GM08714 (cell line): ENCODE results near the gene EFHD2.
"Not testable (repeated sequence)": the region's sequence is repeated elsewhere in the genome, so short reads cannot be mapped to it uniquely, and the experiment has no call there.

Source experiments
- H3K4me3 ChIP-seq: fragments of 200-500 bp; sonication (Bioruptor generic); 2 replicates; pipeline ENCODE4 v1.5.1; 2014; ENCODE audit warnings: mild to moderate bottlenecking, low read length, inconsistent platforms
- ZNF274 ChIP-seq: IDR thresholded peaks from 2 replicates; pipeline ENCODE4 v1.6.1; 2012; ENCODE audit warnings: mild to moderate bottlenecking, low read depth, low read length

Gene EFHD2

GRCh38 chr1:15454256-15454655 is 44.6 kb downstream of the EFHD2 start:
- no peak overlapping the region for H3K4me3 ChIP-seq
- no peak for TF ChIP-seq ZNF274

DNA sequence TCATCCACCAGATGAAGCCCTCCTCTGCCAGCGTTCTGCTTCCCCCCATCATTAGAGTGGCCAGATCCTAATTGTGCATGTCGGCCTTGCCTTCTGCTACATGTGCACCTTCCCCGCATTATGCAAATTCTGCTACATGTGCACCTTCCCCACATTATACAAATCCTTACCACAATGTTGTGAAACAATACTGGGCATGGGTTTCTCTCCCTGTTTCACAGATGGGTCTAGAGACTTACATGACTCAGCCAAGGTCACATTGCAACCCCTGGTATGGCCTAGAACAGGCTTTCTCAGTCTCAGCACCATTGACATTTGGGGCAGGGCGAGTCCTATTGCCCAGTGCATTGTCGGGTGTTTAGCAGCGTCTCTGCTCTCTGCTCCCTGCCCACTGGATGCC is 45.8 kb downstream of the EFHD2 start:
- no peak for TF ChIP-seq ZNF274

GRCh38 chr1:15456313-15456954 is 46.7 kb downstream of the EFHD2 start, which contains the start of gene CELA2A:
Gene CELA2A (plus strand): TSS chr1:15456732. CDS start chr1:15456754, 22 bp downstream.
- no peak for TF ChIP-seq ZNF274
- H3K4me3 ChIP-seq: no peak within 1 kb of the TSS

More for the DNA sequence above, 45.8 kb downstream of the EFHD2 start:
- no peak overlapping the region for H3K4me3 ChIP-seq

DNA sequence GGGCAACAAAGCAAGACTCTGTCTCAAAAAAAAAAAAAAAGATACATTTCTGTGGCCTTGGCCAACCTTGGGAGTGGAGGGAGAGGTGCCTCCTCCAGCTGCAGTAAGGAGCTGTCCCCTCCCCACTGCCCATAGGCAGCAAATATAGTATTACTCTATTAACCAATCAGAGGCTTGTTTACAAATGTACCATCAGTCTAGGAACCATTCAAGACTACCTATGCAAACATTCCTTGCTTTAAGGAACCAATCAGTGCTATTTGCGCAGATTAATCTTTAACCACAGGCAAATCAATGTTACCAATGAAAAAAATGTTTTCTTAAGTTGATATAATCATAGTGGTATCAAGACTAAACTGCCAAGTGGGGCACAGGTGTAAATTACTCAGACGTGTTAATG is 47.9 kb downstream of the EFHD2 start:
- no peak overlapping the region for H3K4me3 ChIP-seq
- no peak for TF ChIP-seq ZNF274

DNA sequence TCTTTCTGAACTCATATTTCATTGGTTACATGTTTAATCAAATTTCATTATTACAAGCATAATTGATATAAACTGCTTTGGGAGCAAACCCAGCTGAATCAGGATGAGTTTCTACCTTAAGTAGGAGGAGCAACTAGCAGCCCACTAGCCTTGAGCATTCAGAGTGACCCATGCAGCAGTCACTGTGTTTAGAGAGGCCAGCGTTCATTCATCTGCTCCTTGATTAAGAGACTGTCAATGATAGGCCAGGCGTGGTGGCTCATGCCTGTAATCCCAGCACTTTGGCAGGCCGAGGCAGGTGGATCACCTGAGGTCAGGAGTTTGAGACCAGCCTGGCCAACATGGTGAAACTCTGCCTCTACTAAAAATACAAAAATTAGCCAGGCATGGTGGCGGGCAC is 48.7 kb downstream of the EFHD2 start:
- not testable (repeated sequence) for H3K4me3 ChIP-seq

GRCh38 chr1:15459771-15460707 is 50.4 kb downstream of the EFHD2 start:
- no peak overlapping the region for H3K4me3 ChIP-seq
- TF ChIP-seq ZNF274: no peak

GRCh38 chr1:15460708-15461095 is 51.0 kb downstream of the EFHD2 start:
- TF ChIP-seq ZNF274: no peak
- no peak overlapping the region for H3K4me3 ChIP-seq

DNA sequence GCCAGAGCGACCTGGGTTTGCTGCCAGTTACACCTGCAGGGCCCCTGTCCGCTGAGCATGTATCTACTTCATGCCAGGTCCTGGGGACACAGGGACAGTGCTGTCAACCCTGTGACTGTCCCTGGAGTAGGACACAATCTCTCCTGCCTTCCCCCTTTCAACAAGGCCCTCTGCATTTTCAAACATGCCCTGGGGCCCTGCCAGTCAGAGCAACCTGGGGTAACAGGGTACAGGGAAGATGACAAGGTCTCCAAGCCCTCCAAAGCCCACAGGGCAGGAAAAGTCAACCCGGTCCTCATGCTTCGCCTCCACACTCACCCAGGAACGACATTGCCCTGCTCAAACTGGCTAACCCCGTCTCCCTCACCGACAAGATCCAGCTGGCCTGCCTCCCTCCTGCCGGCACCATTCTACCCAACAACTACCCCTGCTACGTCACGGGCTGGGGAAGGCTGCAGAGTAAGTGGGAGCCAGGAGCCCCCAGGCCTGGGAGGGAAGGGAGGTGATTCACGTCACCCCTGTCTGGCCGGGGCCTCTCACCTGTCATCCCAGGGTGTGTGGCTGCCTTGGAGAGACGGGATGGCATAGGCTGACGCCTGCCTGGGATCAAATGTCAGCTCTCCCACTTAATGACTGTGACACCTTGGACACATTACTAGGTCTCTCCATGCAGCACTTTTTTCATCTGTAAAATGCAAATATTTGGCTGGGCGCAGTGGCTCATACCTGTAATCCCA is 53.5 kb downstream of the EFHD2 start:
- not testable (repeated sequence) for H3K4me3 ChIP-seq

DNA sequence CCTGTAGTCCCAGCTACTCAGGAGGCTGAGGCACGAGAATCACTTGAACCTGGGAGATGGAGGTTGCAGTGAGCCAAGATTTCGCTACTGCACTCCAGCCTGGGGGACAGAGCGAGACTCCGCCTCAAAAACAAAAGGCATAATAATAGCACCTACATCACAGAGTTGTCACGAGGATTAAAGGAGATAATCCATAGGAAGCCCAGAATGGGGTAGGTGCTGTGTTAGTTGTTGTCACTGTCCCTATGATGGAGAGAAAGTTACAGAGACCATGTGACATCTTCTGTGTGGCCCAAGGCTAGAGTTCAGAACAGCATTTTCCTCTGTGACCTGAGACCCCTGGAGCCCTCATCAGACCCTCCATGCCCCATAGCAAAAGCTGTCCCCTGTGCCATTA is 54.2 kb downstream of the EFHD2 start:
- H3K4me3 ChIP-seq: not testable (repeated sequence)

GRCh38 chr1:15465674-15466073 is 56.0 kb downstream of the EFHD2 start:
- no peak overlapping the region for H3K4me3 ChIP-seq

GRCh38 chr1:15466955-15467625 is 57.4 kb downstream of the EFHD2 start:
- H3K4me3 ChIP-seq: not testable (repeated sequence)

More at GRCh38 chr1:15465674-15466073, 56.0 kb downstream of the EFHD2 start:
- no peak for TF ChIP-seq ZNF274

DNA sequence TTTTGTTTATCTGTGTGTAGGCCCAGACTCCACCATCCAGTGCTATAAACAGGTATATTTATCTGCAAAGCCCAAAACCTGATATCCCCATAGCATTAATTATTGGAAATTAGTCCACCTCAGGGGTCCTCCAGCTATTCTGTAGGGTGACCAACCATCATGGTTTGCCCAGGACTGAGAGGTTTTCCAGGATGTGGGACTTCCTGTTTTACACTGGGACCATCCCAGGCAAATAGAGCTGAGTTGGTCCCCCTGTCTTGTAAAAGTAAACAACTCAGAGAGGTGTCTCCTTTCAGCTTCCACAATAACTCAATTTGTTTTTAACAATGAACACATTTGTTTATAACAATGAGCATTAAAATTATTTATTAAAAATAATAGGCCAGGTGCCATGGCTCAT is 58.5 kb downstream of the EFHD2 start:
- TF ChIP-seq ZNF274: no peak
- no peak overlapping the region for H3K4me3 ChIP-seq

DNA sequence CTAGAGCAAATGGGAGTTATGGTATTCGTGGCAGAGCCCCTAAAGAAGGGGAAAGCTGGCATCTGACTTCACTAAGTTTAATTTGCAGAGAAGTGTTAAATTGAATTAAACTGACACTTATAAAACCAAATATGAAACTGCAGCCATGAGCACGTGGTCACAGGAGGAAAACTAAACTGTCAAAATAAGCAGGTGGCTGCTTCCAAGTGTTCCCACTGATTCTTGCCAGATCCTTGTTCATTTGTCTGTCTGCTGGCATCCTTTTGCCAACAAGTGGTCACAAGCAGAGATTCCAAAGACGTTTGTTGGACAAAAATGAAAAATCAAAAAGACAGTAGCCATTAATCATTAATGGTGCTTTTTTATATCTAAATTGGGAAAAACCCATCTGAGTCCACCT is 59.7 kb downstream of the EFHD2 start:
- no peak for TF ChIP-seq ZNF274
- H3K4me3 ChIP-seq: no peak overlapping the region

- H3K4me3 ChIP-seq: not testable (repeated sequence)
Observed at GRCh38 chr1:15469821-15470448, 60.2 kb downstream of the EFHD2 start.

GRCh38 chr1:15471067-15471466 is 61.4 kb downstream of the EFHD2 start:
- not testable (repeated sequence) for H3K4me3 ChIP-seq

DNA sequence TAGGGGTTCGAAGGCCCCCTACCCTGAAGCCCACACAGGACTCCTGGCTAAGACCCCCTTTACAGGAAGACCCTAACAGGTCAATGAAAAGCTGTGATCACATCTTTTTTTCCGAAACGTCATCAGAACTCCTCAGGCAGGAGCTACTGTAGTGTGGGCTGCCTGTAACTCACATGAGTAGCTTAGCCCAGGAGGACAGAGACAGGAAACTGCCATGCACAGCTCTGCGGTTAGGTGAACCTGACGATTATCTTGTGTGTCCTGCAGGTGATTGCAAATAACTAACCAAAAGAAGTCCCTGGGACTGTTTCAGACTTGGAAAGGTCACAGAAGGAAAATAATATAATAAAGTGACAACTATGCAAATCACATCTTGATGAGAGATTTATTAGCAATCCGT is 62.0 kb downstream of the EFHD2 start:
- not testable (repeated sequence) for H3K4me3 ChIP-seq
